Left lung (tissue), 10 donors: ENCODE data around the gene LRRC4C. TPM values are rescaled to one million over a fixed set of nuclear protein-coding genes. Genes with fewer than 3 reads are reported as not detected.
"Not testable (repeated sequence)": the region's sequence is repeated elsewhere in the genome, so short reads cannot be mapped to it uniquely, and the experiment has no call there.

Source experiments
- ATAC-seq: fragments of 200-7000 bp; cut with Tn5 transposase; one replicate; pipeline ENCODE4 v1.9.1; 2020; ENCODE audit warnings: moderate library complexity
- DNase-seq, 4 donors: peaks; one replicate each; pipeline ENCODE4 v3.0.0-alpha.2; 2013 to 2020
- H3K27ac ChIP-seq, 2 donors: fragments of 200-600 bp; sonication (generic) in 1 of 2; one replicate each; pipeline versions ENCODE4 v1.5.0 to v1.8.0; 2020 to 2021
- H3K27me3 ChIP-seq, 2 donors: fragments of 200-600 bp; sonication (generic) in 1 of 2; one replicate each; pipeline versions ENCODE4 v1.5.0 to v1.8.0; 2020 to 2021
- H3K36me3 ChIP-seq, 2 donors: fragments of 200-600 bp; sonication (generic) in 1 of 2; one replicate each; pipeline versions ENCODE4 v1.5.0 to v1.8.0; 2020 to 2021
- H3K4me1 ChIP-seq, 2 donors: fragments of 200-600 bp; one replicate each; pipeline ENCODE4 v1.8.0; 2021
- H3K4me3 ChIP-seq, 2 donors: fragments of 200-600 bp; sonication (generic) in 1 of 2; one replicate each; pipeline versions ENCODE4 v1.5.0 to v1.8.0; 2020 to 2021; ENCODE audit warnings: mild to moderate bottlenecking in 1 of 2
- H3K9me3 ChIP-seq, 2 donors: fragments of 200-600 bp; sonication (generic) in 1 of 2; one replicate each; pipeline versions ENCODE4 v1.5.0 to v1.8.0; 2020 to 2021
- CTCF ChIP-seq, 2 donors: fragments of 200-600 bp; sonication (generic) in 1 of 2; IDR thresholded peaks; one replicate each; pipeline versions ENCODE4 v1.5.0 to v1.8.0; 2021; ENCODE audit warnings: antibody characterized with exemption in 2 of 2
- intact Hi-C, 2 donors: fragments of 100-400 bp; cut with DNase I; formaldehyde crosslinking; loops; one replicate each; pipeline versions ENCODE4 v1.11.2 to v1.14.2; 2022
- polyA plus RNA-seq, 6 donors: library from polyadenylated mRNA; unstranded; fragments of 120-200 nt; gene quantifications; one replicate each; pipeline ENCODE4 v1.2.1, GENCODE V29; 2013; ENCODE audit not compliant: insufficient read length in 6 of 6
- total RNA-seq, 2 donors: library from RNA; stranded (reverse); fragmentation: NEBNext Ultra II Directional; extraction: Animal tissue kit (Norgen Biotek cat#: 25700); gene quantifications; one replicate each; pipeline ENCODE4 v1.2.1, GENCODE V29; 2021
- donor health status: DM: no; HTN: yes; CAD: no.
- donor health status: DM: no; HTN: no; CAD: no.

The LRRC4C gene
- total and polyA plus RNA-seq, 8 donors = 0.50 to 6.8 (median 4.2) TPM

- Histone ChIP-seq H3K4me3 (no peak overlapping the region), H3K27me3 (no peaks in the 10 kb centered on the region), H3K9me3 (no peaks in the 10 kb centered on the region), H3K36me3 (no peaks in the 10 kb centered on the region), H3K4me1 (no peaks in the 10 kb centered on the region), H3K27ac (no peak overlapping the region)
- intact Hi-C loops = no loop called here
- TF ChIP-seq CTCF (IDR thresholded peaks at IDR 0.05) = no peak
- DNase-seq (no peak), ATAC-seq (no peak)
These were observed 591.3 kb downstream of the LRRC4C start for GRCh38 chr11:40867991-40868632.

GRCh38 chr11:40857754-40858153, 601.7 kb downstream of the LRRC4C start:
- H3K9me3 ChIP-seq, intact Hi-C loops, ATAC-seq, DNase-seq, H3K36me3 ChIP-seq, H3K27ac ChIP-seq, H3K4me3 ChIP-seq, H3K27me3 ChIP-seq, H3K4me1 ChIP-seq: not testable (repeated sequence)

GRCh38 chr11:40842750-40843339, 616.6 kb downstream of the LRRC4C start:
- no peak overlapping the region for H3K27ac ChIP-seq
- no peak for ATAC-seq
- no peaks in the 10 kb centered on the region for H3K36me3 ChIP-seq

GRCh38 chr11:40841231-40841630, 618.2 kb downstream of the LRRC4C start:
- TF ChIP-seq CTCF (IDR thresholded peaks at IDR 0.05) = no peak
- Histone ChIP-seq H3K27ac (no peak overlapping the region), H3K4me1 (no peaks in the 10 kb centered on the region), H3K4me3 (no peak overlapping the region), H3K36me3 (no peaks in the 10 kb centered on the region), H3K9me3 (no peaks in the 10 kb centered on the region), H3K27me3 (no peaks in the 10 kb centered on the region)
- ATAC-seq = no peak
- intact Hi-C loops = no loop called here
- DNase-seq = no peak

More at GRCh38 chr11:40842750-40843339, 616.6 kb downstream of the LRRC4C start:
- intact Hi-C loops = no loop called here
- H3K9me3 ChIP-seq = no peaks in the 10 kb centered on the region
- TF ChIP-seq CTCF (IDR thresholded peaks at IDR 0.05) = no peak
- no peak for DNase-seq
- H3K4me3 ChIP-seq = no peak overlapping the region
- H3K4me1 ChIP-seq = no peaks in the 10 kb centered on the region
- no peaks in the 10 kb centered on the region for H3K27me3 ChIP-seq

GRCh38 chr11:40838181-40838683, 621.2 kb downstream of the LRRC4C start:
- ATAC-seq = no peak
- no peak overlapping the region for H3K4me3 ChIP-seq
- intact Hi-C loops = no loop called here
- no peak for DNase-seq
- no peaks in the 10 kb centered on the region for H3K9me3 ChIP-seq
- H3K4me1 ChIP-seq = no peaks in the 10 kb centered on the region
- no peak overlapping the region for H3K27ac ChIP-seq
- no peaks in the 10 kb centered on the region for H3K27me3 ChIP-seq
- H3K36me3 ChIP-seq = no peaks in the 10 kb centered on the region
- TF ChIP-seq CTCF (IDR thresholded peaks at IDR 0.05) = no peak
